Loucy (cell line): ENCODE results near the gene LXN.

ENCODE experiments used
- CTCF ChIP-seq: fragments of 200-600 bp; sonication (generic); conservative IDR thresholded peaks from 2 replicates; pipeline ENCODE4 v1.5.1; 2014; ENCODE audit warnings: mild to moderate bottlenecking, antibody characterized with exemption, low read length
- EZH2phosphoT487 ChIP-seq: fragments of 200-600 bp; IDR thresholded peaks from 2 replicates; pipeline ENCODE4 v1.6.1; 2018; ENCODE audit warnings: antibody characterized with exemption, mild to moderate bottlenecking, moderate library complexity, borderline replicate concordance

- no peak for TF ChIP-seq CTCF
- TF ChIP-seq EZH2phosphoT487, result no peak
These were observed 31.1 kb upstream of the LXN start for GRCh38 chr3:158703566-158703965.
